K562 treated with DMSO at 1 percent for 4 hours (cell line): ENCODE measurements around the gene PNO1. TPM values are rescaled to one million over a fixed set of nuclear protein-coding genes. Genes with fewer than 3 reads are reported as not detected.

Source experiments
- total RNA-seq: library from RNA; unstranded; fragments of 300-600 nt; gene quantifications from 2 replicates; pipeline ENCODE4 v1.2.3, GENCODE V29; 2022; ENCODE audit not compliant: insufficient read depth

The PNO1 gene
- total RNA-seq, result 7.8 and 10.4 TPM in 2 replicates

DNA sequence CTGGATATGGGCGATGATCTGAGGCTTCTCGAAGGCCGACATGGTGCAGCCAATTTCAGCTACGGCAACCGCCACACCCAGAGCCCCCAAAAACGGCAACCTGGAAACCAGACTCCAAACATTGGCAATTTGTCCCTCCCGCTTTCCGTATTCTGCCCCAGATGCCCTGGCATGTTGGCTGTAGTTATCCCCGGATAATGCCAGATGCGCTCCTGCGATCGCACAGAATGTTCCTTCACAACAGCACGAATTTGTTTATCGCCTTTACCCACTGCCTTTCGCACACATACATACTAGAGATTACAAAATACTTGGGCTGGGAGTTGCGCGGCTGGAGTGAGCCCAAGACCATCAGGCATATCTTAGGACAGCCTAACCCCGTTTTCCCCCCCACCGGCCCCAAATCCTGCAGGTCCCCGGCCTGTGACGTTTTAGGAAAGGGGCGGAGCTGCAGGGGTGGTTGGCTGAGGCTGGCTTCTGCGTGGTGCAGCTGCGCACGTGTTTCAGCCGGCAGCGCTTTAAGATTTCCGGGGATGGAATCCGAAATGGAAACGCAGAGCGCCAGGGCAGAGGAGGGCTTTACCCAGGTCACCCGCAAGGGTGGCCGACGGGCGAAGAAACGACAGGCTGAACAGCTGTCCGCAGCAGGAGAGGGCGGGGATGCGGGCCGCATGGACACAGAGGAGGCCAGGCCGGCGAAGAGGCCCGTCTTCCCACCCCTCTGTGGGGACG is at the start of gene PNO1:
Gene PNO1, plus strand, starts transcription at position 487 of the 732 bp plus-strand sequence. Its CDS starts 47 bp downstream, at position 534.

Other genes with a start within 250 kb of the PNO1 start
- 18.4 and 28.0 TPM in 2 replicates for gene C1D, start 94.9 kb upstream of the PNO1 start, total RNA-seq
- 28.0 and 34.6 TPM in 2 replicates for gene PPP3R1, start 94.6 kb downstream of the PNO1 start, total RNA-seq
- gene CNRIP1, start 162.1 kb downstream of the PNO1 start, total RNA-seq, result 1.5 and 1.6 TPM in 2 replicates
- 1.1 and 1.7 TPM in 2 replicates for gene PLEK, start 207.4 kb downstream of the PNO1 start, total RNA-seq